ENCODE measurements around the gene GUSB.
"Not testable (repeated sequence)": the region's sequence is repeated elsewhere in the genome, so short reads cannot be mapped to it uniquely, and the experiment has no call there.

The GUSB gene

GRCh38 chr7:65981965-65982792 is at the start of gene GUSB:
TSS of gene GUSB (minus strand) at chr7:65982213. CDS start at chr7:65982183, 30 bp downstream.
- in situ Hi-C loops (cut with MboI; ENCODE audit: low pct_unique_long_range_greater_than_20kb, low sequenced_read_pairs): no loop called here
- peak; percentile 90 for DNase-seq

GRCh38 chr7:66028342-66028741 is 46.3 kb upstream of the GUSB start:
- in situ Hi-C loops (cut with MboI; ENCODE audit: low pct_unique_long_range_greater_than_20kb, low sequenced_read_pairs); DNase-seq: not testable (repeated sequence)

- DNase-seq: no peak
- in situ Hi-C loops (cut with MboI; ENCODE audit: low pct_unique_long_range_greater_than_20kb, low sequenced_read_pairs): no loop called here
Measured at GRCh38 chr7:66016131-66016461, 34.1 kb upstream of the GUSB start.

GRCh38 chr7:66015440-66016130 is 33.6 kb upstream of the GUSB start:
- in situ Hi-C loops (cut with MboI; ENCODE audit: low pct_unique_long_range_greater_than_20kb, low sequenced_read_pairs): no loop called here
- no peak for DNase-seq

- in situ Hi-C loops (cut with MboI; ENCODE audit: low pct_unique_long_range_greater_than_20kb, low sequenced_read_pairs): no loop called here
- peak; percentile 34 for DNase-seq
Measured at GRCh38 chr7:66013938-66014337, 31.9 kb upstream of the GUSB start.

- in situ Hi-C loops (cut with MboI; ENCODE audit: low pct_unique_long_range_greater_than_20kb, low sequenced_read_pairs): no loop called here
- DNase-seq: no peak
Measured at GRCh38 chr7:66007232-66007631, 25.2 kb upstream of the GUSB start.

- DNase-seq: peak; percentile 54
- in situ Hi-C loops (cut with MboI; ENCODE audit: low pct_unique_long_range_greater_than_20kb, low sequenced_read_pairs): not testable (repeated sequence)
Measured at GRCh38 chr7:66005115-66005671, 23.2 kb upstream of the GUSB start.

- in situ Hi-C loops (cut with MboI; ENCODE audit: low pct_unique_long_range_greater_than_20kb, low sequenced_read_pairs); DNase-seq: not testable (repeated sequence)
Measured at GRCh38 chr7:66000823-66001417, 18.9 kb upstream of the GUSB start.

- in situ Hi-C loops (cut with MboI; ENCODE audit: low pct_unique_long_range_greater_than_20kb, low sequenced_read_pairs); DNase-seq: not testable (repeated sequence)
Measured at GRCh38 chr7:65994984-65995383, 13.0 kb upstream of the GUSB start.

GRCh38 chr7:65992526-65992925 is 10.5 kb upstream of the GUSB start:
- in situ Hi-C loops (cut with MboI; ENCODE audit: low pct_unique_long_range_greater_than_20kb, low sequenced_read_pairs): no loop called here
- DNase-seq: no peak

- in situ Hi-C loops (cut with MboI; ENCODE audit: low pct_unique_long_range_greater_than_20kb, low sequenced_read_pairs); DNase-seq: not testable (repeated sequence)
Measured at GRCh38 chr7:65991829-65992228, 9.8 kb upstream of the GUSB start.

GRCh38 chr7:65989694-65990080 is 7.7 kb upstream of the GUSB start:
- in situ Hi-C loops (cut with MboI; ENCODE audit: low pct_unique_long_range_greater_than_20kb, low sequenced_read_pairs): no loop called here
- DNase-seq: no peak

- in situ Hi-C loops (cut with MboI; ENCODE audit: low pct_unique_long_range_greater_than_20kb, low sequenced_read_pairs); DNase-seq: not testable (repeated sequence)
Measured at GRCh38 chr7:65988503-65988902, 6.5 kb upstream of the GUSB start.

GRCh38 chr7:65988084-65988483 is 6.1 kb upstream of the GUSB start:
- no peak for DNase-seq
- in situ Hi-C loops (cut with MboI; ENCODE audit: low pct_unique_long_range_greater_than_20kb, low sequenced_read_pairs): no loop called here

GRCh38 chr7:65983965-65984658 is 2.1 kb upstream of the GUSB start:
- DNase-seq: no peak
- in situ Hi-C loops (cut with MboI; ENCODE audit: low pct_unique_long_range_greater_than_20kb, low sequenced_read_pairs): no loop called here

- peak; percentile 85 for DNase-seq
- in situ Hi-C loops (cut with MboI; ENCODE audit: low pct_unique_long_range_greater_than_20kb, low sequenced_read_pairs): no loop called here
Measured at GRCh38 chr7:65980478-65981250, 1.3 kb downstream of the GUSB start.

GRCh38 chr7:65979583-65980477 is 2.2 kb downstream of the GUSB start:
- in situ Hi-C loops (cut with MboI; ENCODE audit: low pct_unique_long_range_greater_than_20kb, low sequenced_read_pairs): no loop called here

More at GRCh38 chr7:65979583-65980477, 2.2 kb downstream of the GUSB start:
- DNase-seq: no peak
